OCI-LY7 (cell line): ENCODE results near the gene ARVCF. TPM values are rescaled to one million over a fixed set of nuclear protein-coding genes. Genes with fewer than 3 reads are reported as not detected.

Experiments
- BruUV-seq: library from RNA; stranded (reverse); fragments of 400-500 nt; replicated peaks from 2 replicates; lab custom pipeline; 2021; lab: Mats Ljungman, UMichigan
- CTCF ChIA-PET: fragments of 300-600 bp; sonication (Branson Sonifier 250); formaldehyde crosslinking; loops from one replicate; lab custom pipeline; 2022; ENCODE audit warnings: antibody characterized with exemption; ENCODE audit not compliant: unreplicated experiment; lab: Charles Lee
- POLR2A ChIA-PET: fragments of 300-600 bp; sonication (Branson Sonifier 250); formaldehyde crosslinking; loops from one replicate; lab custom pipeline; 2022; ENCODE audit warnings: antibody characterized with exemption; lab: Charles Lee
- DNase-seq: peaks from one replicate; pipeline ENCODE4 v3.0.0-alpha.2; 2015; ENCODE audit warnings: low spot score
- H2AFZ ChIP-seq: fragments of 200-600 bp; sonication (generic), shearing (Covaris generic); 2 replicates; pipeline ENCODE4 v1.6.1; 2014; ENCODE audit warnings: mild to moderate bottlenecking, antibody characterized with exemption, low read length, moderate library complexity
- H3K27ac ChIP-seq: fragments of 200-600 bp; sonication (generic); 2 replicates; pipeline ENCODE4 v1.5.1; 2014; ENCODE audit warnings: mixed run types, low read depth, mild to moderate bottlenecking, moderate library complexity, low read length, inconsistent platforms; ENCODE audit not compliant: poor library complexity, severe bottlenecking
- H3K36me3 ChIP-seq: fragments of 200-600 bp; sonication (generic); 2 replicates; pipeline ENCODE4 v1.6.1; 2014; ENCODE audit warnings: mild to moderate bottlenecking, antibody characterized with exemption, low read length, moderate library complexity, mixed read lengths; ENCODE audit not compliant: insufficient read depth
- H3K4me1 ChIP-seq: fragments of 200-600 bp; sonication (generic); 2 replicates; pipeline ENCODE4 v1.5.1; 2014; ENCODE audit warnings: mild to moderate bottlenecking, low read length; ENCODE audit not compliant: insufficient read depth, poor library complexity, severe bottlenecking
- H3K4me2 ChIP-seq: fragments of 200-600 bp; sonication (generic); 2 replicates; pipeline ENCODE4 v1.6.1; 2014; ENCODE audit warnings: mild to moderate bottlenecking, low read length
- H3K4me3 ChIP-seq: fragments of 200-600 bp; sonication (generic); 2 replicates; pipeline ENCODE4 v1.5.1; 2014; ENCODE audit warnings: mild to moderate bottlenecking, low read depth, low read length; ENCODE audit not compliant: poor library complexity, severe bottlenecking
- H3K79me2 ChIP-seq: fragments of 200-600 bp; sonication (generic); 2 replicates; pipeline ENCODE4 v1.6.1; 2016; ENCODE audit warnings: low read depth, mild to moderate bottlenecking, low read length, moderate library complexity, mixed read lengths; ENCODE audit not compliant: insufficient read depth
- H3K9me2 ChIP-seq: fragments of 200-600 bp; sonication (generic); 2 replicates; pipeline ENCODE4 v1.6.1; 2016; ENCODE audit warnings: mild to moderate bottlenecking, low read length, mixed read lengths; ENCODE audit not compliant: insufficient read depth
- H3K9me3 ChIP-seq: fragments of 200-600 bp; sonication (generic); 2 replicates; pipeline ENCODE4 v1.6.1; 2014; ENCODE audit warnings: mild to moderate bottlenecking, mixed run types, low read length, mixed read lengths
- H4K20me1 ChIP-seq: fragments of 200-600 bp; sonication (generic); 2 replicates; pipeline ENCODE4 v1.6.1; 2014; ENCODE audit warnings: mild to moderate bottlenecking, antibody characterized with exemption, low read length, moderate library complexity, mixed read lengths; ENCODE audit not compliant: insufficient read depth
- EZH2phosphoT487 ChIP-seq: fragments of 200-600 bp; sonication (generic); IDR thresholded peaks from 2 replicates; pipeline ENCODE4 v1.6.1; 2018; ENCODE audit warnings: low read depth, borderline replicate concordance, mild to moderate bottlenecking, mixed run types, antibody characterized with exemption, low read length, moderate library complexity, mixed read lengths
- intact Hi-C: fragments of 100-400 bp; cut with micrococcal nuclease; formaldehyde crosslinking; loops from one replicate; pipeline ENCODE4 v1.10.0; 2022; ENCODE audit not compliant: unreplicated experiment
- total RNA-seq, 2 experiments: library from RNA; depleted of rRNA in 1 of 2; stranded (reverse); fragments of >200 nt in 1 of 2; shearing (Covaris generic) in 1 of 2; gene quantifications; 2 replicates each; pipeline ENCODE4 v1.2.3, GENCODE V29; 2014 to 2022
- TF ChIP-seq, protein P1 (sequence below): fragments of 200-600 bp; sonication (generic); conservative IDR thresholded peaks from 2 replicates; pipeline ENCODE4 v1.5.1; 2014; ENCODE audit warnings: mild to moderate bottlenecking, antibody characterized with exemption, low read length, moderate library complexity, mixed read lengths

The ARVCF gene
- total RNA-seq, 2 experiments from 2014 or later = 2.9 to 3.8 TPM

DNA sequence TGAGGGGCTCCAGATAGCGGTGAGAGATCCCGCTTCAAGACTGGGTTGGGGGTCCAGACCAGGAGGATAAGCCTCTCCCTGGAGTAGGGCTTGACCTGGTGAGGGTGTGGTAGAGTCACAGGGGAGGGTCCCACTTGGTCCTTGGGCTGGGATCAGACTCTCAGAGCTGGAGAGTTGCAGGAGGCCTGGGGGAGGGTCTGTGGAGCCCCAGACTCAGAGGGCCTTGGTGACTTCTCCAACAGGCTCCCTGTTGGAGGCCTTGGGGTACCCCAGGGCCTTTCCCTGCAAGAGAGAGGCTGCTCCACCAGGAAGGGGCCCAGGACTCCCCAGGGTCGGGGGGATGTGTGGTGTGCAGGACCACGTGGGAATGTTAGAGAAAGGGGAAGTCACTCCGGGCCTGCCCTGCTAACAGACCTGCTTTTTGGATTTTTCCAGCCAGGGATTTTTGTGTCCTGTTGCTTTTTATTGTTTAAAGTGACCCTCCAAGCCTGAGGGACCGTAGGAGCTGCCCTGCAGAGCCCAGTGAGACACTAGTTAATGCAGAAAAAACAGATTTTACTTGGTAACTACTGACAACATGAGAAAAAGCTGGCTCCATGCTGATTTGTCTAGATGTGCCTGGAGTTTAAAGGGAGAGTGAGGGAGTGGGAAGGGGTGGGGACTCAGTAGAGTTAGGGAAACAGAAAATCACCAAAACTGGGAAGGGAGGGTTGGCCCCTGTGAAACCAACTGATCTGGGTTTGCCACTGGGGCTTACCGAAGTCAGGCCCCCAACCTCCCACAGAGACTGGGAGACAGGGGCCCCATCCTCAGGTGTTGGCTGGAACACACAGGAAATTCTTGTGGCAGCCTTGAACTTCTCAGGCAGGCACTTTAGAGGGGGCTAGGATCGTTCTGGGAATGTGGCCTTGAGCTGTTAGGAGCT lies 74.2 kb downstream of the ARVCF start:
- BruUV-seq = no TSS peak
- Histone ChIP-seq H3K4me3 (peak overlapping the region; percentile 95), H3K4me1 (peaks cover 29% of the 10 kb centered on the region), H3K27ac (peak overlapping the region; percentile 66), H2AFZ (peak overlapping the region; percentile 90; the same call in 1 of the 2 replicates), H3K36me3 (peaks cover 13% of the 10 kb centered on the region), H3K4me2 (peak overlapping the region; percentile 98), H3K79me2 (peaks cover 32% of the 10 kb centered on the region), H4K20me1 (no peaks in the 10 kb centered on the region), H3K9me2 (no peaks in the 10 kb centered on the region), H3K9me3 (no peaks in the 10 kb centered on the region)
- DNase-seq = peak; percentile 72
- intact Hi-C loops = loop anchor here (2.0 kb wide), 1 partner anchor 56 kb away; no protein-coding TSS in a partner anchor
- no peak for TF ChIP-seq EZH2phosphoT487
- TF ChIP-seq, protein P1, sequence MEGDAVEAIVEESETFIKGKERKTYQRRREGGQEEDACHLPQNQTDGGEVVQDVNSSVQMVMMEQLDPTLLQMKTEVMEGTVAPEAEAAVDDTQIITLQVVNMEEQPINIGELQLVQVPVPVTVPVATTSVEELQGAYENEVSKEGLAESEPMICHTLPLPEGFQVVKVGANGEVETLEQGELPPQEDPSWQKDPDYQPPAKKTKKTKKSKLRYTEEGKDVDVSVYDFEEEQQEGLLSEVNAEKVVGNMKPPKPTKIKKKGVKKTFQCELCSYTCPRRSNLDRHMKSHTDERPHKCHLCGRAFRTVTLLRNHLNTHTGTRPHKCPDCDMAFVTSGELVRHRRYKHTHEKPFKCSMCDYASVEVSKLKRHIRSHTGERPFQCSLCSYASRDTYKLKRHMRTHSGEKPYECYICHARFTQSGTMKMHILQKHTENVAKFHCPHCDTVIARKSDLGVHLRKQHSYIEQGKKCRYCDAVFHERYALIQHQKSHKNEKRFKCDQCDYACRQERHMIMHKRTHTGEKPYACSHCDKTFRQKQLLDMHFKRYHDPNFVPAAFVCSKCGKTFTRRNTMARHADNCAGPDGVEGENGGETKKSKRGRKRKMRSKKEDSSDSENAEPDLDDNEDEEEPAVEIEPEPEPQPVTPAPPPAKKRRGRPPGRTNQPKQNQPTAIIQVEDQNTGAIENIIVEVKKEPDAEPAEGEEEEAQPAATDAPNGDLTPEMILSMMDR = no peak
- ChIA-PET POLR2A (interaction anchor here (0.7 to 1.6 kb wide), 3 partner anchors 42 to 168 kb away, joined by 3 to 4 read pairs (median 3); no protein-coding TSS in a partner anchor), CTCF (interaction anchor here (0.6 to 1.1 kb wide), 2 partner anchors 16 to 54 kb away, joined by 3 read pairs; no protein-coding TSS in a partner anchor)

DNA sequence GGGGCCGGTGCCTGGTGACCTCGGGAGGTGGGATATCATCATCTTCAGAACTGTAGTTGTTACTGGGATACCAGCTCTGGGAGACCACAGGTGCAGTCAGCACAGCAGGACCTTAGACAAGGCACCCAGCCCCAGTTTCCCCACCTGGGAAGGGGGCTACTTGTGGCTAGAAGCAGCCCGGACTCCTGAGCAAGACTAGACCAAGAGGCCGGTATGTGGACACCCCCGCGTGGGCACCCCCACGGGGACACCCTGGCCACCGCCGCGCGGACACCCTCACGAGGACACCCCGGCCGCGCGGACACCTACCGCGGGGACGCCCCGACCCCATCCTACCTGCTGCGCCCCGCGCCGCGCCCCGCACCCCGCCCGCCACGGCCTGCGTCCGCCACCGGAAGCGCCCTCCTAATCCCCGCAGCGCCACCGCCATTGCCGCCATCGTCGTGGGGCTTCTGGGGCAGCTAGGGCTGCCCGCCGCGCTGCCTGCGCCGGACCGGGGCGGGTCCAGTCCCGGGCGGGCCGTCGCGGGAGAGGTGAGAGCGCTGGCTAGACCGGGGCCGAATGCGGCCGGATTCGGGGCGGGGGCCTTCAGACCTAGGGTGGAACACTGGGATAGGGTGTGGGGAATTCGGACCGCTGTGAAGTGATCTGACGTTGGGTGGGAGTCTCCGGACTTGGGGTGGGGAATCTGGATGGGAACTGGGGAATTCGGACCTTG lies 75.1 kb downstream of the ARVCF start, which contains the start of the genes COMT and TXNRD2:
Gene COMT (plus strand): TSS at position 408 of the 718 bp plus-strand sequence. CDS start 20,755 bp downstream, outside the sequence.
Gene TXNRD2 (minus strand): TSS at position 454 of the 718 bp plus-strand sequence. CDS start 15 bp downstream, at position 439.
- ChIA-PET POLR2A (no interaction called here), CTCF (interaction anchor here (0.6 kb wide), 1 partner anchor 17 kb away, joined by 3 read pairs; no protein-coding TSS in a partner anchor)
- H3K9me3 ChIP-seq = no peaks in the 10 kb centered on the region
- BruUV-seq = no TSS peak
- H3K79me2 ChIP-seq = peaks cover 32% of the 10 kb centered on the region
- H3K4me3 ChIP-seq = peak within 1 kb of the TSS; percentile 95
- DNase-seq = peak; percentile 84
- peak within 1 kb of the TSS; percentile 98 for H3K4me2 ChIP-seq
- peaks cover 29% of the 10 kb centered on the region for H3K4me1 ChIP-seq
- H3K27ac ChIP-seq = peak within 1 kb of the TSS; percentile 66
- peak within 1 kb of the TSS; percentile 90 for H2AFZ ChIP-seq
- TF ChIP-seq, protein P1 = no peak; the same call in 1 of the 2 replicates
- no peak for TF ChIP-seq EZH2phosphoT487
- no peaks in the 10 kb centered on the region for H3K9me2 ChIP-seq
- peaks cover 11% of the 10 kb centered on the region for H3K36me3 ChIP-seq
- intact Hi-C loops = loop anchor here (2.0 kb wide), 1 partner anchor 55 kb away; no protein-coding TSS in a partner anchor
- H4K20me1 ChIP-seq = no peaks in the 10 kb centered on the region
